Stimulated activated CD8-positive, alpha-beta memory T cell treated with anti-CD3 and anti-CD28 coated beads, Interleukin-12 subunit alpha, Interleukin-12 subunit beta, amount 100 ng/mL, for 24 hours (primary cell): ENCODE data around the gene ZEB1.
"Not testable (repeated sequence)": the region's sequence is repeated elsewhere in the genome, so short reads cannot be mapped to it uniquely, and the experiment has no call there.

Source experiments
- DNase-seq: peaks from one replicate; pipeline ENCODE4 v3.0.0-alpha.2; 2020; ENCODE audit errors: extremely low read depth

Gene ZEB1

GRCh38 chr10:31507427-31507826 is 188.4 kb downstream of the ZEB1 start:
- no peak for DNase-seq

GRCh38 chr10:31508234-31508633 is 189.2 kb downstream of the ZEB1 start:
- DNase-seq = no peak

- no peak for DNase-seq
These were observed 189.9 kb downstream of the ZEB1 start for GRCh38 chr10:31508882-31509281.

GRCh38 chr10:31509989-31510388 is 191.0 kb downstream of the ZEB1 start:
- DNase-seq = no peak

- DNase-seq = no peak
These were observed 196.1 kb downstream of the ZEB1 start for GRCh38 chr10:31515116-31515515.

- no peak for DNase-seq
These were observed 196.9 kb downstream of the ZEB1 start for GRCh38 chr10:31515819-31516402.

- no peak for DNase-seq
These were observed 202.2 kb downstream of the ZEB1 start for GRCh38 chr10:31520986-31521831.

GRCh38 chr10:31522820-31523219 is 203.8 kb downstream of the ZEB1 start:
- no peak for DNase-seq

- no peak for DNase-seq
These were observed 205.4 kb downstream of the ZEB1 start for GRCh38 chr10:31524460-31524859.

- no peak for DNase-seq
These were observed 207.2 kb downstream of the ZEB1 start for GRCh38 chr10:31526178-31526577.

GRCh38 chr10:31526681-31527080 is 207.7 kb downstream of the ZEB1 start:
- DNase-seq = no peak

- DNase-seq = no peak
These were observed 209.8 kb downstream of the ZEB1 start for GRCh38 chr10:31528831-31529230.

GRCh38 chr10:31536302-31536701 is 217.3 kb downstream of the ZEB1 start:
- DNase-seq = no peak

GRCh38 chr10:31549896-31550295 is 230.9 kb downstream of the ZEB1 start:
- no peak for DNase-seq

- DNase-seq = no peak
These were observed 235.5 kb downstream of the ZEB1 start for GRCh38 chr10:31554556-31554955.

- DNase-seq = no peak
These were observed 238.8 kb downstream of the ZEB1 start for GRCh38 chr10:31557854-31558253.

- DNase-seq = not testable (repeated sequence)
These were observed 249.3 kb downstream of the ZEB1 start for GRCh38 chr10:31568252-31568861.

GRCh38 chr10:31574577-31574976 is 255.6 kb downstream of the ZEB1 start:
- no peak for DNase-seq

- no peak for DNase-seq
These were observed 259.3 kb downstream of the ZEB1 start for GRCh38 chr10:31578181-31578852.

- DNase-seq = no peak
These were observed 259.9 kb downstream of the ZEB1 start for GRCh38 chr10:31578951-31579350.
